GM19351 (cell line): ENCODE measurements around the gene LHPP.
"Not testable (repeated sequence)": the region's sequence is repeated elsewhere in the genome, so short reads cannot be mapped to it uniquely, and the experiment has no call there.

Experiments used
- ATAC-seq: cut with Tn5 transposase; IDR thresholded peaks from one replicate; pipeline ENCODE4 v1.9.1; 2021; ENCODE audit warnings: mild to moderate bottlenecking, moderate library complexity; ENCODE audit not compliant: unreplicated experiment

The LHPP gene, protein sequence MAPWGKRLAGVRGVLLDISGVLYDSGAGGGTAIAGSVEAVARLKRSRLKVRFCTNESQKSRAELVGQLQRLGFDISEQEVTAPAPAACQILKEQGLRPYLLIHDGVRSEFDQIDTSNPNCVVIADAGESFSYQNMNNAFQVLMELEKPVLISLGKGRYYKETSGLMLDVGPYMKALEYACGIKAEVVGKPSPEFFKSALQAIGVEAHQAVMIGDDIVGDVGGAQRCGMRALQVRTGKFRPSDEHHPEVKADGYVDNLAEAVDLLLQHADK

DNA sequence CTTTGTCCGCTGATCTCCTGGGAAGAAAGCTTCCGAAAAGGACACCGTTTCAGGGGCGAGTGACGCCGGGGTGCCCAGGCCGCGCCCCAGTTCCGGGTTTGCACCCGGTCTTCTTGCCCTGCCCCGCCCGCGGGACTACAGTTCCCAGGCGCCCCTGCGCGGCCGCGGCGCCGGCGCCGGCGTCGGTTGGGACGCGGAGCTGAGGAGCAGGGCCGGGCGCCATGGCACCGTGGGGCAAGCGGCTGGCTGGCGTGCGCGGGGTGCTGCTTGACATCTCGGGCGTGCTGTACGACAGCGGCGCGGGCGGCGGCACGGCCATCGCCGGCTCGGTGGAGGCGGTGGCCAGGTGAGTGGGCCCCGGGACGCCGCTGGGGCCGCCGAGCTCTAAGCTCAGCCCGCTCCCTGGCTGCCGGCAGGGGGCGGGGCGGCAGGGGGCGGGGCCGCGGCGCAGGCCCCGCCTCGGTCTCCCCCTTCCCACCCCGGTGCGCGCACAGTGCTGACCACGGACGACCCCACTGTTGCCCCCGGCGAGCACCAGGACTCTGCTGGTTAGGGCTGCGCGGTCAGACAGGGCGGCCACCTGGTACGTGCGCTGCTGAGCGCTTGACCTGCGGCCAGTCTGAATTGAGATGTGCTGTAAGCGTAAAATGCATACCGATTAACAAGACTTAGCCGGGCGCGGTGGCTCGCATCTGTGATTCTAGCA lies at the start of gene LHPP:
LHPP (plus strand) TSS at position 182 of the 706 bp plus-strand sequence; CDS start at position 222, 40 bp downstream.
- peak; percentile 91 for ATAC-seq

DNA sequence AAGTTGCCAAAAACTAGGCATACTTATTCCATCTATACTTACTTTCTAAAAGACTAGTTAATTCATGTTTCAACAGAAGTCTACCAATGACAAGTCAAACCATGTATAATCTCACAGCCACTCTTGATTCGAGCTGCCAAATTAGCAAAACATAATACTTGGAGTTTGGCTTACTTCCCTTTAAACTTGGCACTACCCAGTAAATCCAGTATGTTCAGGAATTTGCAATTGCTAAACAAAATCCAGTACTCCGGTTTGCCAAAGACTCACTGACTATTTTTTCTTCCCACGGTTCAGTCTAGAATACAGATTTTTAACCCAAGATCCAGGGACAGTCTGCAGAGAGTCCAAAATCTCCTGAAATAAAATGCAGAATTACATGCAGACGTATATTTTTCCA lies 47.5 kb upstream of the LHPP start:
- no peak for ATAC-seq

DNA sequence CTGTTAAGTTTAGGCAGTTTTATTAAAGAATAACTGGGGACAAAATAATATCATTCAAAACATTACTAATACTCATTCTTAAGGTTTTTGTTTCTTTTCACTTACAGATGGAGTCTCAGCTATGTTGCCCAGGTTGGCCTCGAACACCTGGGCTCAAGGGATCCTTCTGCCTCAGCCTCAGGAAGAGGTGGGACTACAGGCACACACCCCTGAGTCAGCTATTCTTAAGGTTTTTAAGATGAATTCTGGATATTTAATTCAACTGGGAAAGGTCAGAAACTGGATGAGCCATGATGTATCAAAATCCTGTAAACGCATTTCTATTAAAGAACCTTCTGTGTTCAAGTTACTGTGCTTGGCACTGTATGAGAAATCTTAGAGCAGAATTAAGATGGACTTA lies 46.4 kb upstream of the LHPP start:
- no peak for ATAC-seq

DNA sequence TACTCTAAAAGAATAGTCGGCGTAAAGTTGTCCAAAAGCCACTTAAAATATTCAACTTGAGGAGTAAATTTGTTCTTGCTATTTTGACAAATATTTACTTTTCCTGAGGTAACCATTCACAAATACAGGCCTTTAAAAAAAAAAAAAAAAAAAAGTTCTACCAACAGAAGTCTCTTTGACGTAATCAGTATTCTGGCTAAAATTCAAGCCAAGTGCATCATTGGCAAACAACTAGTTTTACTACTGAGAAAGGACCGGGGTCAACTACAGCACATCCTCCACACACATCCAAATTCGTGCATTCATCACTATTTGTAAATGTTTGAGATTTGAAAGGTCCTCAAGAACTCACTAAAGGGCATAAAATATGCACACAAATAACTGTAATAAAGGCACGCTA lies 44.9 kb upstream of the LHPP start:
- ATAC-seq, result no peak

DNA sequence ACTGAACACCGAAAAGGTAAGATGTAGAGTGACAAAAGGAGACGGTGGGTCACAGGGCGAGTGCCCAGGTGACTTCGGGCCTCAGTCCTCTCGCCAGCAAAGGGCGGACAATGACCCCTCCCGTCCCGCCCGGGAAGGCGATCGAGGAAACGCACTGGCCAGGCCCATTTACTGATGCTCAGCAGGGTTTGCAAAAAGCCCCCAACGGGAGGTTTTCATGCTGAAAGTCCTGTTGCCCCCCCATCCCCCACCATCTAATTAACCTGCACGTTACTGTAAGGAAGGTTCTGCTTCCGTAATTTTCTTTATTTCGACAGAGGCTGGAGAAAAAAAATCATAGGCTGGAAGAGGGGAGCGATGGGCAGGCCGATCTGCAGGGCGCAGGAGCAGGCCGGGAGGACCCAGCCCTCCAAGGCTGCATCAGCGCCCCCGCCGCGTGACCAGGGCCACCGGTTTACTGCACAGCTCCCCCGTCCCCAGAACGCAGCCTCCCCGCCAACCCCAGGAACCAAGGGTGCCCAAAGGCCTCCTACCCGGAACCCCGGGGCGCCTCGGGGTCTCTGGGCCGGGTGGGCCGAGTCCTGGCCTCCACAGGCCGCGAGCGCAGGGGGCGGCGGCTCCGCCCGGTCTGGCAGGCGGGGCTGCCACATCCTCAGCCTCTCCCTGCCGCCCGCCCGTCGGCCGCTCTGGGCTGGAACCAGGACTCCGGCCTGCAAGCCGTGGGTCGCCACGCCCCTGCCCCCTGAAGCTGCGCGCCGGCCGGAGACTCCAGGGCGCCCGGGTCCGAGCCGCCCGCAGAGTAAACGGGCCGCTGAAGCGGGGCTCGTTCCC lies 43.5 kb upstream of the LHPP start:
- ATAC-seq, result peak; percentile 17

DNA sequence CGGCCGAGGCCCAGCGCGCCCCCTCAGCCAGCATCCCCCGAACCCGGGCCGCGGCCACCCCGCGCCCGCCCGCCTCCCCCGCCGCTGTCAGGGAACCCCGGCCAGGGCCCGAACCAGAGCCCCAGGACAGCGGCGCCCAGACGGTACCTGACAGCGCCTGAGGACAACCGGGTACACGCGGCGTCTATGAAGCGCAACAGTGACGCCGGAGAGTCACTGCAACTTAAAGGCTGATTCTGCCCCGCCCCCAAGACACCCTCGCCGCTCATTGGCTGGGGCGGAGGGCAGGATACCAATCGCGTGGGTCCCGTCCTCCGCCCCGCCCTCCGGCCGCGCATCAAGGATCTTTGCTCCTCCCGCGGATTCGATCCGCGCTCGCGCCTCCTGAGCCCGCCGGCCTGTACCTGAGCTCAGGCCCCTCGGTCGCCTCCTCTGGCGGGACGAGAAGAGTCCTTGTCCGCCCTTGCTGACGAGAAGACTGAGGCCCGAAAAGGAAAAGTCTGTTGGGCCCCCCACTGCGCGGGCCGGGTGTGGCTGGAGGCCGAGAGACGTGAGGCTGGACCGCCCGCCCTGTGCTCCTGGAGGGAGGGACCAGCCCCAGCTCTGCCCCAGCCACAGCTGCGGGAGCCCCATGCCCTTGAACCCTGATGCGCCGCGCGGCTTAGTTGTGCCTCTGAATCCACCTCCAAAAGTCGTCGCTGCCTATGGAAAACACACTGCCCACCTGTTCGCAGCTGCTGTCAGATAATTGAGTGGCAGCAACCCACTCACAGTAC lies 42.7 kb upstream of the LHPP start, which contains the start of gene OAT:
OAT (minus strand) TSS at position 198 of the 776 bp plus-strand sequence. CDS start 6,752 bp downstream, outside the sequence.
- peak; percentile 97 for ATAC-seq

DNA sequence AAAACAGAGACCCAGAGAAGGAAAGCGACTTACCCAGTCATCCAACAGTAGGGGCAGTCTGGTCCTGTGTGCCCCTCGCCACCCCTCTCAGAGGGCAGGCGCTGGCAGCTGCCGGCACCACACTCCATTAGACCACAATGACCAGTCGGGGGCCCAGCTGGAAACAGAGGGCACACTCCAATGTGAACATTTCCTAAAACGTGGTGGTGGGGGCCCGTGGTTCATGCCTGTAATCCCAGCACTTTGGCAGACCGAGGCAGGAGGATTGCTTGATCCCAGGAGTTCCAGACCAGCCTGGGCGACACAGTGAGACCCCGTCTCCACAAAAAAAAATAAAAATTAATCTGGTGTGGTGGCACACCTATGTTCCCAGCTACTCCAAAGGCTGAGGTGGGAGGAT lies 42.0 kb upstream of the LHPP start:
- no peak for ATAC-seq

DNA sequence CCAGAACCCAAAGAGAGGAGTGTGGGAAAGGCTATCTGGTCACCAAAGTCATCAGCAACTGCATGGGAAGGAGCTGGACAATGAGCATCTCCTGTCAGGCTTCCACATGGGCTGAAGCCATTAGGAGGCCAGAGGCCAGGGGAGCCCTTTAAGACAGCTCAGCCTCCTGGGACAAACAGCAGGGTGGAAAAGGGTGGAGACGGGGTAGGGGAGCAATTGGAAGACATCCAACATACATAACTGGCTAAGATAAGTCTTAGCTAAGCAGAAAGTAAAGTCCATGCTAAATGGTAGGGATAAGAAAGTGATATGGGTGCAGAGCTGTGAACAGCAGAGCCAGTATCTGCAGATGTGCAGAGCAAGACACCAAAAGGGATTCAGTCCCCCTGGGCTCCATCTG lies 41.4 kb upstream of the LHPP start:
- no peak for ATAC-seq

DNA sequence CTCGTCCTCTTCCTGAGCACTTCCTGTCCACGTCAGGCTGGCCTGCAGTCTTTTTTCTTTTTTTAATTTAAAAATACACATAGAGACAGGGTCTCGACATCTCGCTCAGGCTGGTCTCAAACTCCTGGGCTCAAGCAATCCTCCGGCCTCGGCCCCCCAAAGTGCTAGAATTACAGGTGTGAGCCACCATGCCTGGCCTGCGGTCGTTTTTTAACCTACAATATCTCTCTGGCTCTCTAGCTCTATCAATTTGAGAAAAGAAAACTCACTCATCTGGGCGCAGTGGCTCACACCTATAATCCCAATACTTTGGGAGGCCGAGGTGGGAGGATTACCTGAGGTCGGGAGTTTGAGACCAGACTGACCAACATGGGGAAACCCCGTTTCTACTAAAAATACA lies 38.9 kb upstream of the LHPP start:
- ATAC-seq, result no peak

DNA sequence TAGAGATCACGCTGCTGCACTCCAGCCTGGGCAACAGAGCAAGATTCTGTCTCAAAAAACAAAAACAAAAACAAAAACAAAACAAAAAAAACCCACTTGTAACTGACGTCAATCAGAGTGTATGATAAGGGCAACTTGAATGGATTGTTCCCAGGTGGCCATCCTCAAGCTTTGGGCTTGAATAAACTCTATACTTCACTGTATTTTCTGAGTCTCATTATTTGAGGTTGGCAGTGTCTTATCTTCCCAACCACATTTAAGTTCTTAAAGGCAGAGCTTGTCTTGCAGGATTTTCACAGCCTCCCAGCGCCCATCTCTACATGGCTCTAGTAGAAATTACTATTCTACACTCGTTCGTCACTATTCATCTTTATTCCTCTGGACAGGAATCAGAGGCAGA lies 37.8 kb upstream of the LHPP start:
- no peak for ATAC-seq

DNA sequence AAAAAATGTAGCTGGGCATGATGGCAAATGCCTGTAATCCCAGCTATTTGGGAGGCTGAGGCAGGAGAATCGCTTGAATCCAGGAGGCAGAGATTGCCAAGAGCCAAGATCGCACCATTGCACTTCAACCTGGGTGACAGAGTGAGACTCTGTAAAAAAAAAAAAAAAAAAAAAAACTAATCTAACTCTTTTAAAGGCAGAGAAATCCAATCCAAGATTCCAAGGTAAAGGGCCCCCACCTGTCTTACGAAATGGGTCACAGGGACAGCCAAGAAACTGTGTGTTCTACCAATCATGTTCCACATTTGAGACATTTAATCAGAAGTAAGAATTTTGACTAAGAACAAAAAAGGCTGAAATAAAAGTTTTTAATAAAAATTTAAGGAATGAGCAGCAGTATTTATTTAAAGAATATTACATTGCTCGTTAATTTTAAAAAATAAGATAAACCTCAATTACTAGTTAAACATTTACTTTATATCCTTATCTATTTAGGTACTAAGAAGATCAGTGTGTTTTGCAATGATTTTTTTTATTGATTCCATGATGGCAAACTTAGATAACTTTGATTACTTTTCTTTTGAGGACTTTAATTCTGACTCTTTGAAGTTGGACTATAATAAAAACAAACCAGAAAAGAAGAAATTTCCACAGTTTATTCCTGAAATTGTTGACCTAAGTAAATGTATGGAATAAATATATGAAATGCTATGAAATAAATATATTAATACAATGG lies 36.2 kb upstream of the LHPP start:
- ATAC-seq, result no peak

DNA sequence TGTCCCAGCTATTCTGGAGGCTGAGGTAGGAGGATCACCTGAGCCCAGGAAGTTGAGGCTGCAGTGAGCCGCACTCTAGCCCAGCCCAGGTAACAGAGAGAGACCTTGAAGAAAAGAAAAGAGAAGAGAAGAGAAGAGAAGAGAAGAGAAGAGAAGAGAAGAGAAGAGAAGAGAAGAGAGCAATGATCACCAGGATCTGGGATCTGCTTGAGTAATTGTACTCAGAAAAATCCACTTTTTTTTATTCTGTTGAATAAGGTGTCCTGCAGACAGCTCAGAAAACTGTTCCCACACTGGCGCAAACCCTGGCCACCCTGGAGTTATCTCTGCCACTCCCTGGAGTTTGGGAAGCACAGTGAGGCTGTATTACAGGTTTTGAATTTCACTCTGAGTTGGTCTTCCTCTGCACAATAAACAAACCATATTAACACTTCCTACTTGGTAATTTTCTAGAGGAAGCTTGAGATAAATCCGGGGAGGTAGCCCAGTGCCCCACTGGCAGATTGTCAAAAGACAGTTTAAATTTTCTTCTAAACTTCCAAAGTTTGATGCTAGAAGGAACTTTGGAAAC lies 33.3 kb upstream of the LHPP start:
- ATAC-seq, result no peak

DNA sequence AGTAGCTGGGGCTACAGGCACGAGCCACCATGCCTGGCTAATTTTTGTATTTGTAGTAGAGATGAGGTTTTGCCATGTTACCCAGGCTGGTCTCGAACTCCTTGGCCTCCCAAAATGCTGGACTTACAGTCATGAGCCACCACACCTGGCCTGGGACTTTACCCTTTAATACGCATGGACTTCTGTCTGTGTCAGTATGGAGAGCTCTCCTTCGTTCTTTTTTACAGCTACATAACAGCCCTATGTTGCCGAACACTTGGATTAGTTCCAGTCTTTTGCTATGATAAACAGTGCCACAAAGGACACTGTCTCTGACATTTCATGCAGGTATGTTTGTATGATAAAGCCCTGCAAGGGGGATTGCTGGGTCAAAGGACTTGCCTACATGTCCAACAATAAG lies 32.0 kb upstream of the LHPP start:
- no peak for ATAC-seq

DNA sequence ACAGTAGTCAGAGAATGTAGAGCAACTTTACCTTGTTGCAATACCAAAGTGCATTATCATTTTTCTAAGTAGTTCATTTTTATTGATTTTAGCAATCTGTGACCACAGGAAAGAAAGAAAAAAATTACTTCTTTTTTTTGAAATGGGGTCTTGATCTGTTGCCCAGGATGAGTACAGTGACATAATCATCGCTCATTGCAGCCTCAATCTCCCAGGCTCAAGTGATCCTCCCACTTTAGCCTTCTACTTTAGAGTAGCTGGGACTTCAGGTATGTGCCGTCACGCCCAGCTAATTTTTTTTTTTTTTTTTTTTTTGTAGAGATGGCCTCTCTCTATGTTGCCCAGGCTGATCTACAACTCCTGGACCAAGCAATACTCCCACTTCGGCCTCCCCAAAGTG lies 31.5 kb upstream of the LHPP start:
- ATAC-seq, result no peak

DNA sequence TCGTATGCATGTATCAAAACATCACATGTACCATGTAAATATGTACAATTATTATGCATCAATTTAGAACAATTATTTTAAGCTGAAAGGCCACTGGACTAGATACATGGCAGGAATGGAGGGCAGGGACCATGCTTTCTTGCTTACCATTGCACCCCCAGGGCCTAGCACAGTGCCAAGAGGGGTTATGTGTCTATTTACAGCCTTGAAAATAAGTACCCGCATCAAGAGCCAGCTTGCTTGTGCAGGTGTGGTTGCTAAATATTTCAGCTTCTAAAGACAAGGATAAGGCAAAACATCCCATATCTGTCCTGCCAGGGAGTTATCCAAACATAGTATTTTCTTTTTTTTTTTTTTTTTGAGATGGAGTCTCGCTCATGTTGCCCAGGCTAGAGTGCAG lies 28.2 kb upstream of the LHPP start:
- ATAC-seq, result no peak

DNA sequence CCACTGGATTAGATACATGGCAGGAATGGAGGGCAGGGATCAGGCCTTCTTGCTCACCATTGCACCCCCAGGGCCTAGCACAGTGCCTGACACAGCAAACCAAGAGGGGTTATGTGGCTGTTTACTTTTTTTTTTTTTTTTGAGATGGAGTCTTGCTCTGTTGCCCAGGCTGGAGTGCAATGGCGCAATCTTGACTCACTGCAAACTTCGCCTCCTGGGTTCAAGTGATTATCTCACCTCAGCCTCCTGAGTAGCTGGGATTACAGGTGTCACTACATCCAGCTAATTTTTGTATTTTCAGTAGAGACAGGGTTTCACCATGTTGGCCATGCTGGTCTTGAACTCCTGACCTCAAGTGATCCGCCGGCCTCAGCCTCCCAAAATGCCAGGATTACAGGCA lies 25.9 kb upstream of the LHPP start:
- not testable (repeated sequence) for ATAC-seq

DNA sequence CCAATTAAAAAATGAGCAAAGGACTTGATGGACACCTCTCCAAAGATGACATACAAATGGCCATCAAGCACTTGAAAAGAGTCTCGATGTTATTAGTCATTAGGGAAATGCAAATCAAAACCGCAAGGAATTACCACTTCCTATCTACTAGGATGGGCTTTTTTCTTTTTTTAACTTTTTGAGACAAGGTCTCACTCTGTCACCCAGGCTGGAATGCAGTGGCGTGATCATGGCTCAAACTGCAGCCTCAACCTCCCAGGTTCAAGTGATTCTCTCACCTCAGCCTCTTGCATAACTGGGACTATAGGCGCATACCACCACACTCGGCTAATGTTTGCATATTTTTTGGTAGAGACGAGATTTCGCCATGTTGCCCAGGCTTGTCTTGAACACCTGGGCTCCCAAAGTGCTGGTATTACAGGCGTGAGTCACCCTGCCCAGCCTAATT lies 25.4 kb upstream of the LHPP start:
- ATAC-seq, result peak; percentile 85

DNA sequence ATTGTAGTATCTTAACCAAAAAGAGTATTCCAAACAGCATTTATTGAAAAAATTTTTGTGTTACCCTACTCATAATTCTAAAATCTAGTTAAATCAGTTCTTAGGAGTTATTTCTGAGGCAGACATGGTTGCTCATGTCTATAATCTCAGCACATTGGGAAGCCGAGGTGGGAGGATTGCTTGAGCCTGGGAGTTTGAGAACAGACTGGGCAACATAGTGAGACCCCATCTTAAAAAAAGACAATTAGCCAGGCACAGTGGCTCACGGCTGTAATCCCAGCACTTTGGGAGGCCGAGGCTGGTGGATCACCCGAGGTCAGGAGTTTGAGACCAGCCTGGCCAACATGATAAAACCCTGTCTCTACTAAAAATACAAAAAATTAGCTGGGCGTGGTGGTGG lies 19.9 kb upstream of the LHPP start:
- not testable (repeated sequence) for ATAC-seq

DNA sequence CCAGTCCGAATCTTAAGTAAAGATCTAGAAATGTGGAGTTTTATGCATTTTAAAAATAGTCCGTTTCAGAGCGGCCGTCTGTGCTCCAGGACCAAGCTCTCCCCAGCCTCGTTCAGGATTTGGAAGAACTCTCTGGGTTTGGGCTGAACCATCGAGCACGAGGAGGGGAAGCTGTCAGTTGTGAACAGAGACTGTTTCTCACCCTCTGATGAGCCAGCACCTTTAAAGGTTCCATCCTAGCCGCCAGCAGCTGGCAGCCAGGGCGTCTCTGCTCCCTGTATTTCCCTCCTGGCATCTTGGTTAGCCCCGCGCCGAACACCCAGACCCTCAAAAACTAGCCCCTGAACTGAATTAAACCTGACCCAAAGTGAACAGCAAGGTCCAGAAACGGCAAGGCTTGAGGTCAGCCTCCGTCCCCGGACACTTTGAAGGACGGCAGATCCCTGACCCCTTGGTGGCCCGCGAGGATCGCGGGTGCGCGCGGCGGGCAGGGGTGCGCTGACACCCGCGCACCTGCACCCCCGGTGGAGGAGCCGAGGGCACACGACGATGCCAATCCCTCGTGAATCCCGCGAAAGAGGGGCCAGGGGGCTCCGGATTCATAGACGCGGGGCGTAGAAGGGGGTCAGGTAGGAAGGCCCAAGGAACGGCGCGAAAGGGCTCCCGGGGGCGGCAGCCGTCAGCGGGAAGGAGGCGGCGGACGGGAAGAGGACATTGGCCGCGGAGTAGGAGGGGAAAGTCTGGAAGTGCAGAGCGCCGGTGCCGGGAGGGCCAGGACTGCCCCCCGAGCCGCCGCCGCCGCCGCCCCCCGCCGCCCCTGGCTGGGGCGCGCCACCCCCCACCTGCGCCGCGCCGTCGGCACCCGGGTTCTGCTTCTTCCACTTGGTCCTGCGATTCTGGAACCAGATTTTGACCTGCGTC lies 14.5 kb upstream of the LHPP start:
- ATAC-seq, result no peak
